HEK293T (cell line): ENCODE data around the gene MRPL48.

Experiments used
- ARNT ChIP-seq: fragments of 450-650 bp; IDR thresholded peaks from 2 replicates; pipeline ENCODE4 v1.6.1; 2017; ENCODE audit warnings: mild to moderate bottlenecking
- BHLHE40 ChIP-seq: fragments of 450-650 bp; IDR thresholded peaks from 2 replicates; pipeline ENCODE4 v1.6.1; 2016; ENCODE audit warnings: mild to moderate bottlenecking, moderate library complexity, borderline replicate concordance
- ELF4 ChIP-seq: fragments of 450-650 bp; IDR thresholded peaks from 2 replicates; pipeline ENCODE4 v1.6.1; 2017; ENCODE audit warnings: antibody characterized with exemption
- FOXA1 ChIP-seq: fragments of 450-650 bp; IDR thresholded peaks from 2 replicates; pipeline ENCODE4 v1.6.1; 2016; ENCODE audit warnings: mild to moderate bottlenecking
- FOXK2 ChIP-seq: fragments of 450-650 bp; IDR thresholded peaks from 2 replicates; pipeline ENCODE4 v1.6.1; 2016; ENCODE audit warnings: mild to moderate bottlenecking
- FOXM1 ChIP-seq: fragments of 450-650 bp; IDR thresholded peaks from 2 replicates; pipeline ENCODE4 v1.6.1; 2017; ENCODE audit warnings: mild to moderate bottlenecking, borderline replicate concordance
- HDGF ChIP-seq: fragments of 450-650 bp; IDR thresholded peaks from 2 replicates; pipeline ENCODE4 v1.6.1; 2017; ENCODE audit warnings: antibody characterized with exemption, borderline replicate concordance
- L3MBTL2 ChIP-seq: fragments of 450-650 bp; conservative IDR thresholded peaks from 2 replicates; pipeline ENCODE4 v1.6.1; 2016; ENCODE audit warnings: mild to moderate bottlenecking
- SP1 ChIP-seq: fragments of 450-650 bp; IDR thresholded peaks from 2 replicates; pipeline ENCODE4 v1.6.1; 2017
- SUZ12 ChIP-seq: fragments of 450-650 bp; IDR thresholded peaks from 2 replicates; pipeline ENCODE4 v1.6.1; 2016; ENCODE audit warnings: mild to moderate bottlenecking
- TARDBP ChIP-seq: fragments of 450-650 bp; IDR thresholded peaks from 2 replicates; pipeline ENCODE4 v1.6.1; 2016
- ZNF384 ChIP-seq: fragments of 450-650 bp; IDR thresholded peaks from 2 replicates; pipeline ENCODE4 v1.6.1; 2016
- TF ChIP-seq, protein P1 (sequence below): fragments of 450-650 bp; IDR thresholded peaks from 2 replicates; pipeline ENCODE4 v1.6.1; 2016

DNA sequence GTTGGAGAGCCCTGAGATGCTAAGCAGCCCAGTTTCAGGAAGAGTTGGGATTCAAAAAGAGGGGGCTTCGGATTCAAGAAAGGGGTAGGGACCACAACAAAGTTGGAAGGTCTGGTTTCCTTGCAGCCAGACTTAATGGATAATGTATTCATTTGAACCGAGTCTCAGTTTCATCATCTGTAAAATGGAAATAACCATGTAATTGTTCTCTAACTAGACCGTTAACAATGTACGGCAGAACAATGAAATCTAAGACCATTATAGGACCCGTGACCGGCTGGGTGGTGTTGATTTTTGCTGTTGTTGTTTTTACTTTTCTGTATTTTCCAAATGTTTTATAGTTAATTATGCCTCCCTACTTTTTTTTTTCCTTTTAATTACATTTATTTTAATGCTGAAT is 6.4 kb upstream of the MRPL48 start:
- TF ChIP-seq FOXM1: no peak
- no peak for TF ChIP-seq BHLHE40
- TF ChIP-seq ARNT: no peak
- no peak for TF ChIP-seq ZNF384
- TF ChIP-seq TARDBP: no peak
- TF ChIP-seq, protein P1, sequence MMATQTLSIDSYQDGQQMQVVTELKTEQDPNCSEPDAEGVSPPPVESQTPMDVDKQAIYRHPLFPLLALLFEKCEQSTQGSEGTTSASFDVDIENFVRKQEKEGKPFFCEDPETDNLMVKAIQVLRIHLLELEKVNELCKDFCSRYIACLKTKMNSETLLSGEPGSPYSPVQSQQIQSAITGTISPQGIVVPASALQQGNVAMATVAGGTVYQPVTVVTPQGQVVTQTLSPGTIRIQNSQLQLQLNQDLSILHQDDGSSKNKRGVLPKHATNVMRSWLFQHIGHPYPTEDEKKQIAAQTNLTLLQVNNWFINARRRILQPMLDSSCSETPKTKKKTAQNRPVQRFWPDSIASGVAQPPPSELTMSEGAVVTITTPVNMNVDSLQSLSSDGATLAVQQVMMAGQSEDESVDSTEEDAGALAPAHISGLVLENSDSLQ: no peak
- TF ChIP-seq FOXK2: no peak
- no peak for TF ChIP-seq ELF4
- TF ChIP-seq HDGF: no peak
- no peak for TF ChIP-seq L3MBTL2
- no peak for TF ChIP-seq SUZ12
- TF ChIP-seq SP1: no peak
- no peak for TF ChIP-seq FOXA1
